ENCODE data around the gene MTMR3. TPM values are rescaled to one million over a fixed set of nuclear protein-coding genes. Genes with fewer than 3 reads are reported as not detected.

MTMR3 gene
- total and polyA plus RNA-seq, 12 donors: 23.5 to 80.7 (median 40.9) TPM

DNA sequence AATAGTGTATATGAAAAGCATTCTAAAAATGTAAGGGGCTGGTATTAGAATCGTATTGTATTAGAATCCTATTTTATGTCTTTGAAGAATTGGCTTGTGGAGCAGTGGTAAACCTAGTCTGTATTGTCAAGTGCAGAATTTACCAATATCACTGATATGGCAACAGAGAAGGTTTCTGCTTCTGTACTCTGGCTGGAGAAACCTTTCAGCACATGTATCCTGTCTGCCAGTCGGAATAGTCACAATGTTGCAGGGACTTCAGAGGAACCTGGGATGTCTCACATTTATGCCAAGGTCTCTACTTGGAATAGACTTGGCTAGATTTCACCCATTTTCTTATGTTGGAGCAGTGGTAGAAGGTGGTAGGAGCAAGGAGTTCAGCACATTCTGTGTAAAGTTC lies 4.4 kb downstream of the MTMR3 start:
- 21 to 33% (median 27%) methylated on average over 2 of the region's 2 CpGs for WGBS, 4 donors
- H3K4me1 ChIP-seq (replicated peaks in 1 of 2): peaks cover 14 to 63% of the 10 kb centered on the region in 2 donors

DNA sequence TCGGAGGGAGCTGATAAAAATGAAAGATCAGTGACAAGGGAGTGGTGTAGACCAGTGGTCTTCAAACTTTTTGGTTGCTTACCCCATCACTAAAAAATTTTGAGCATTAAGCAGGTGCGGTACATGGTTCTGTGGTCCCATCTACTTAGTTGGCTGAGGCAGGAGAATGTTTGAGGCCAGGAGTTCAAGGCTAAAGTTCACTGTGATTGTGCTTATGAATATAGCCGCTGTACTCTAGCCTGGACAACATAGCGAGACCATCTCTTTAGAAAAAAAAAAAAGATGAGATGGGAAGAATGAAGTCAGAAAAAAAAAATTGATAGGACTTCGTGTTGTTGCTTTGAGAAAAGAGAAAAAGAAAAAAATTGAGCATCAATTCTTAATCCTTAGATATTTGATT lies 7.8 kb downstream of the MTMR3 start:
- H3K9me3 ChIP-seq (replicated peaks in 1 of 3): no peaks in the 10 kb centered on the region
- WGBS, 4 donors: 85 to 86% (median 86%) methylated on average over 5 of the region's 5 CpGs
- no peak for DNase-seq
- no peaks in the 10 kb centered on the region for H3K36me3 ChIP-seq (replicated peaks in 1 of 2)
- no peaks in the 10 kb centered on the region for H3K27me3 ChIP-seq
- H3K4me3 ChIP-seq: no peak overlapping the region
- no peak overlapping the region for H3K27ac ChIP-seq
- intact Hi-C loops (cut with DNase I): no loop called here
- H3K4me1 ChIP-seq (replicated peaks in 1 of 2): peaks cover 8 to 47% of the 10 kb centered on the region in 2 donors
- TF ChIP-seq POLR2A (IDR thresholded peaks at IDR 0.05) (no peak), CTCF (IDR thresholded peaks at IDR 0.05) (no peak)

More for the DNA sequence above, 4.4 kb downstream of the MTMR3 start:
- Histone ChIP-seq H3K4me3 (peak overlapping the region in 1 of 4 donors; percentile 8), H3K27ac (peak overlapping the region in 1 of 5 donors; percentile 13), H3K36me3 (replicated peaks in 1 of 2) (no peaks in the 10 kb centered on the region), H3K9me3 (replicated peaks in 1 of 3) (no peaks in the 10 kb centered on the region), H3K27me3 (no peaks in the 10 kb centered on the region)
- intact Hi-C loops (cut with DNase I): loop anchor here in 1 of 2 donors (10.0 kb wide), 1 partner anchor 117 kb away; no protein-coding TSS in a partner anchor
- DNase-seq: no peak
- no peak for TF ChIP-seq POLR2A (IDR thresholded peaks at IDR 0.05)
- no peak for TF ChIP-seq CTCF (IDR thresholded peaks at IDR 0.05)

GRCh38 chr22:29892315-29893156 lies 9.6 kb downstream of the MTMR3 start:
- TF ChIP-seq POLR2A (IDR thresholded peaks at IDR 0.05) (no peak), CTCF (IDR thresholded peaks at IDR 0.05) (no peak)

DNA sequence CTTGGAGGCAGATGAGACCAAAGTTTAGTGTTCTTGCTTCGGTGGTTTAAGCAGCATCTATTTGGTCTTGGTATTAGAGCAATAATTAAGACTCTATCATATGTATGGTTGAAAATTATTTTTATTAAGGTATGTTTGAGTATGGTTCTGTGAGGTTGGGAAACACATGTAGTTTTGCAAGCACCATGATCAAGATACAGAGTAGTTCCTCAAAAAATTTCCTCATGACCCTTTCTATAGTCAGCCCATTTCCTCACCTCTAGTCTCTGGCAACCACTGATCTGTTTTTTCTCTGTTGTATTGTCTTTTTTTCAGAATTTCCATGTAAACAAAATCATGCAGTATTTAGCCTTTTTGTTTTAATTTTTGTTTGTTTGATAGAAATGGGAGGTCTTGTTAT lies 18.4 kb downstream of the MTMR3 start:
- peaks cover 0 to 8% of the 10 kb centered on the region in 2 donors for H3K4me1 ChIP-seq (replicated peaks in 1 of 2)
- TF ChIP-seq CTCF (IDR thresholded peaks at IDR 0.05) (no peak), POLR2A (IDR thresholded peaks at IDR 0.05) (no peak)
- no peaks in the 10 kb centered on the region for H3K27me3 ChIP-seq
- no peak for DNase-seq
- H3K4me3 ChIP-seq: no peak overlapping the region
- H3K9me3 ChIP-seq (replicated peaks in 1 of 3): no peaks in the 10 kb centered on the region
- intact Hi-C loops (cut with DNase I): no loop called here
- H3K27ac ChIP-seq: no peak overlapping the region
- no peaks in the 10 kb centered on the region for H3K36me3 ChIP-seq (replicated peaks in 1 of 2)
- 88 to 93% (median 91%) methylated on average over 1 of the region's 1 CpG for WGBS, 4 donors

More at GRCh38 chr22:29892315-29893156, 9.6 kb downstream of the MTMR3 start:
- Histone ChIP-seq H3K36me3 (replicated peaks in 1 of 2) (no peaks in the 10 kb centered on the region), H3K27ac (no peak overlapping the region), H3K4me1 (replicated peaks in 1 of 2) (peaks cover 0 to 30% of the 10 kb centered on the region in 2 donors), H3K9me3 (replicated peaks in 1 of 3) (no peaks in the 10 kb centered on the region), H3K27me3 (no peaks in the 10 kb centered on the region), H3K4me3 (no peak overlapping the region)
- no peak for DNase-seq
- WGBS, 4 donors: 42 to 59% (median 49%) methylated on average over 1 of the region's 1 CpG
- intact Hi-C loops (cut with DNase I): no loop called here

Measured in adrenal gland (tissue), 12 donors.